GM19239 (cell line): Measurements from ENCODE around the gene LRCOL1.

Source experiments
- DNase-seq: peaks from one replicate; pipeline ENCODE4 v3.0.0; 2011; ENCODE audit warnings: low spot score; ENCODE audit not compliant: insufficient read length
- FAIRE-seq: peaks from 2 replicates; lab custom pipeline; 2011; peaks lifted over from hg19 to GRCh38; lab: Jason Lieb, UNC

LRCOL1 gene

GRCh38 chr12:132571051-132571450 is 39.3 kb downstream of the LRCOL1 start:
- DNase-seq (no peak), FAIRE-seq (no peak)

DNA sequence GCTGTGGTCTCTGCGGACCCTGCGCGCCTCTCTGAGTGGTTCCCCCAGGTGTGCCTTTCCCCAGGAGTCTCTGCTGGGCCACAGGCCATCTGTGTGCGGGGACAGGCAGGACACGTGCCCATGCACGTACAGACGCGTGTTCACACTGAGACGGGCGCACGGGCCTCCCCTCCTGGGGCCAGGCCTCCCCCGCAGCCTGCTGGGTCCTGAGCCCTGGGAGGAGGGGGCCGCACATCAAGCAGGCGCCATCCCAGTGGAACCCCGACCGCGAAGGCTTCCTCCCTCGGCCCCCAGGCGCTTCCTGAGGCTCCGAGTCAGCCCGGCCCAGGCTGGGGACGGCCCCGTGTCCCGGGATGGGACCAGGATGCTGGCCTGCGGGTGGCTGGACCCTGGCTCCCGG is 39.7 kb downstream of the LRCOL1 start:
- no peak for DNase-seq
- no peak for FAIRE-seq

- FAIRE-seq: no peak
- DNase-seq: no peak
These were observed 40.4 kb downstream of the LRCOL1 start for GRCh38 chr12:132569856-132570480.

DNA sequence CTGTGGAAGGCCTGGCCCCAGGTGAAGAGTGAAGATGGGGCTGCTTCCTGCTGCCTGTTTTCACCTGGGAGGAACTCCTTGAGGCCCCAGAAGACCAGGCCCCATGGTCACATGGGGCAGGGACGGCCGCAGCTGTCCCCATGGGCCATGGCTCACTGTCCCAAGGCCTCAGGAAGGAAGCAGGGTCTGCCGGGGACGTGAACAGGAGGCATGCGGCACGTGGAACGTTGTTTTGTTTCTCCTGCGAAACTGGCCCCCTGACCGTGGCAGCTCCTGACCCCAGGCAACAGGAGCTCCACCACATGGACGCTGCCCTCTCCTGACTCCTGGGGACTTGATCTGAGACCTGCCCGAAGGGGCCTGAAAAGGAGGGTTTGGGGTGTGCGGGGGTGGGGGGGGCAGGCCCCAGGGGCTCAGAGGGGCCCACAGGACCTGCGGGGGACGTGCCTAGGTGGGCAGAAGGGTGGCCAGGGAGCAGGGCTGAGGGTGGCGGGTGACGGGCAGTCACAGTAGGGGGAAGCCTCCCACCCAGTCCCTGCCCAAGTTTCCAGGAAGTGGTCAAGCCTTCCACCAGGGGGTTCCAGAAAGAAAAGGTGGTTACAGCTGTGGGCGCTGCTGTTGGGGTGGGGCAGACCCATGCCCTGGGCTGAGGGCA is 41.4 kb downstream of the LRCOL1 start:
- DNase-seq (no peak), FAIRE-seq (no peak)

GRCh38 chr12:132568301-132568700 is 42.1 kb downstream of the LRCOL1 start:
- FAIRE-seq (no peak), DNase-seq (no peak)

DNA sequence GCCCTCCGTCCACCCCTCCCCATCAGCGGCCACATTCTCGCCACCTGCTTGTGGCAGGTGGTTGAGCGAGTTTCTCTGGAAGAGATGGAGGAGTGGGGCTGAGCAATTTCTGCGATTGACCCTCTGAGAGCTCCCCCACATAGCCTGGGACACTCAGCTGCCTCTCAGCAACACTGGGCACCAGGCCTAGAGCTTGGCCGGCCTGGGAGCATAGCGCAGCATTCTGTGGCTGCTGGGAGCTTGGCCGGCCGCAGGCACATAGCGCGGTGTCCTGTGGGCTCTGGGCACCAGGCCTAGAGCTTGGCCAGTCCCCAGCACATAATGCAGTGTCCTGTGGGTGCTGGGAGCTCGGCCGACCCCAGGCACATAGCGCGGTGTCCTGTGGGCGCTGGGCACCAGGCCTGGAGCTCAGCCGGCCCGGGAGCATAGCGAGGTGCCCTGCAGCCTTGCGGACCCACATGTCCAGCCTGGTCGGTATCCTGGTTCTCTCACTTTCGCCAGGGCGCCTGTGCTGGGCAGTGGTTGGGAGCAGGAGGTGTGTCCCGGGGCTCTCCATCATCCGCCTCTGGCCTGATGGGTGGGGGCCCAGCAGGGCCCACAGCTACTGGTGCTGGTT is 43.8 kb downstream of the LRCOL1 start:
- DNase-seq: no peak
- no peak for FAIRE-seq

GRCh38 chr12:132565365-132565764 is 45.0 kb downstream of the LRCOL1 start:
- FAIRE-seq: no peak

DNA sequence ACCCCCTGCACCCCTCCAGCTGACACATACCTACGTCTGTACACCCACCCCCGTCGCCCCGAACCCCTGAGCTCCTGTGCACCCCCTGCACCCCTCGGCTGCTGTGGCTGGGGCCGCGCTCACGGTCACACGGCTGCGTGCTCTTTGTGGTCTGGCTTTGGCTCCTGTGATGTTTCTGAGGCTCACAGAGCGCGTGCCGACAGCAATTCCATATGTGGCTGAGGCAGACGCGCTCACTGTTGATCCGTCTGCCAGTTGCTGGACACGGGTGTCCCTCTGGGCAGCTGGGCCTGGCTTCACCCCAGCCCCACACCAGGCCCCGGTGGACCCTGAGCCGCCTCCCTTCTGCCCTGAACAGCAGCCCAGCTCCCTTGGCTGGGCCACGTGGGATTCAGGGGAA is 46.5 kb downstream of the LRCOL1 start:
- no peak for FAIRE-seq

More at GRCh38 chr12:132565365-132565764, 45.0 kb downstream of the LRCOL1 start:
- DNase-seq: no peak

DNA sequence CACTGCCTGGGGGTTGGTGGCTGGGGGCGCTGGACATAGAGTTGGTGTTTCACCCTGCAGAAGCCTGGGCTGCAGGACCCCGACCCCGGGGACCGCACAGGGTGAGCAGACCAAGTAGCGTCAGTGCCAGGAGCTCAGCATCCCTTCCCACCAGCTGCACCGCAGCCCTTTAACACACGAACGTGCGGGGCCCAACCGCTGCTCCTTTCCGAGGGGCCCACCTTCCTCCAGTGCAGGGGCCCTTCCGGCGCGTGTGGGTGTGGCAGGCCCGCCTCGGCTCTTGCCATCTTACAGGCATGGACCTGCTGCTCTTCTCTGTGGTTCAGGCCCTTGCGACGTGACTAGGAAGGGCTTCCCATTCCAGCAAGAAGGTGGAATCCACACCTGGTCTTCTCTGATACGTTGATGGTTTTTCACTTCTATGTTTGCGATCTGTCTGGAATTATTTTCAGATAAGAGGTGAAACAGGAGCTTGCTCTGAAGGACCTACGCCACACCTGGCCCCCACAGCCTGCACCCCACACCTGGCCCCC is 47.8 kb downstream of the LRCOL1 start:
- DNase-seq (no peak), FAIRE-seq (no peak)

More for the DNA sequence above, 46.5 kb downstream of the LRCOL1 start:
- DNase-seq: no peak

- DNase-seq (peak; percentile 72), FAIRE-seq (no peak)
These were observed 48.8 kb downstream of the LRCOL1 start for GRCh38 chr12:132561427-132562156.

- peak; percentile 97 for DNase-seq
- no peak for FAIRE-seq
These were observed 49.6 kb downstream of the LRCOL1 start for GRCh38 chr12:132560614-132561426.

DNA sequence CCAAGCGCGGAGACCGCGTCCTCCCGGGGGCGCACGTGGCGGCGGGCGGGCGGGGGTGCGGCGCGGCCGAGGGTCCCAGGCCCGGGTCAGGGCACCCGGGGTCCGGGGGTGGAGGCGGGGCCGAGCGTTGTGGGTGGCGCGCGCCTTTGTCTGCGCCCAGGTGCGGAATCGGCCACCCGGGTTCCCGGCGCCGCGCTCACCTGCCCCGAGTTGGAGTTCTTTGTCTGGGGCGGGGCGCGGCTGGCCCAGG is 50.1 kb downstream of the LRCOL1 start:
- DNase-seq: no peak
- FAIRE-seq: no peak

GRCh38 chr12:132559652-132560363 is 50.6 kb downstream of the LRCOL1 start:
- DNase-seq: peak; percentile 81
- FAIRE-seq: no peak

DNA sequence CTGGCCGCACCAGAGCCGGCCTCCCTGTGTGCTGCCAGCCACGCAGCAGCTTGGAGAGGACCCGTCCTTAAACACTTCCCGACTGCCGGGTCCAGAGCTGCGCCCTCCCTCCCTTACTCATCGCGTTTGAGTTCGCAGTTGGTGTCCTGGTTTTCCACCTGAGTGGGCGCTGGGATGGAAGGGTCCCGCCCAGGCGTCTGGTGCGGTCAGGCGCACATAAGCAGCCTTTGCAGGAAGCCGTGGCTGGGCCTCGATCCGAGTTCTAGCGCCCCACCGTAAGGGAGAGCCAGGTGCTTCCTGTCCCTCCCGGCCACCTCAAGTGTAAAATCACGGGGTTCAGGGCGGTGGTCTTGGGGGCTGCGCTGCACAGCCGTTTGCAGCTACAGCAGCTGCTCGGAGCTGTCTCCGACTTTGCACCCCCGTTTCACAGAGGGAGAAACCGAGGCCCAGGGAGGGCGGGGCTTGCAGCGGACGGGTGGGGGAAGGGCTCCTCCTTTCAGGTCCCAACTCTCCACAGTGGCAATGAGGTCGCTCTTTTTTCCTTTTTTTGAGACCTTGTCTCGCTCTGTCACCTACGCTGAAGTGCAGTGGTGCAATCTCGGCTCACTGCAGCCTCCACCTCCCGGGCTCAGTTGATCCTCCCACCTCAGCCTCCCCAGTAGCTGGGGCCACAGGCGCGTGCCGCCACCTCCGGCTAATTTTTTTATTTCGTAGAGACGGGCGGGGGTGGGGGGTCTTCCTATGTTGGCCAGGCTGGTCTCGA is 51.3 kb downstream of the LRCOL1 start:
- DNase-seq (peak; percentile 55), FAIRE-seq (no peak)

- FAIRE-seq (no peak), DNase-seq (no peak)
These were observed 52.1 kb downstream of the LRCOL1 start for GRCh38 chr12:132558042-132558856.

DNA sequence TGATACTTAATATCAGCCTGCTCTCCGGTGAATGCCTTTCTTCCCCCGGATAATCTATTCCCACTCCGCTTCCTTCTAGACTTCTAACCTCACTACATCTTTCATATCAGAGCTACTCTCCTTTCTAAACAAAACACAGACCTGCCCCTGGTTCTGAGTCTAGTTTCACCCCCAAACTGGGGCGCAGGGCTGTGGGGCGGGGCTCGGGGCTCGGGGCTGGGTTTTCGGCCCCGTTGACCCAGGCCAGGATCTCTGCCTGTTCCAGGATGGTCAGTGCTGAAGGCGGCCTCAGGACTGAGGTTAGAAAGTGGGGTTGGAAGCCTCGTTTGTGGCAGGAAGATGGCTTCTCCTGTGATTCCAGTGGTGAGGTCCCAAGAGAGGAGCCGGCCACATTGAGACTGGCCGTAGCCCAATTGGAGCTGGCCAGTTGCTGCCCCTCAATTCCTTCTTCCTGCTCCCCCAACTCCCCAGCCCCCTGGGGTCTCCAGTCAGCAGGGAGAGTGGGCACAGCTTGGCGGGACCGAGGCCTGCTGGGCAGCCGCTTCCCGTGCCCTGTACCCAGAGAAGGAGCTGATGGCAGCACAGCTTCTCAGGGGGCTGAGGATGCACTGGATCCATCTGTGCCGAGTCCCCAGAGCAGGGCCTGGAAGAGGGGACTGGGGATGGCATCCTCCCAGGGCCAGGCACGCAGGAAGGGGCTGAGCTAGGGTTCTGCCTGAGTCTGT is 52.9 kb downstream of the LRCOL1 start:
- FAIRE-seq: no peak
- DNase-seq: no peak

DNA sequence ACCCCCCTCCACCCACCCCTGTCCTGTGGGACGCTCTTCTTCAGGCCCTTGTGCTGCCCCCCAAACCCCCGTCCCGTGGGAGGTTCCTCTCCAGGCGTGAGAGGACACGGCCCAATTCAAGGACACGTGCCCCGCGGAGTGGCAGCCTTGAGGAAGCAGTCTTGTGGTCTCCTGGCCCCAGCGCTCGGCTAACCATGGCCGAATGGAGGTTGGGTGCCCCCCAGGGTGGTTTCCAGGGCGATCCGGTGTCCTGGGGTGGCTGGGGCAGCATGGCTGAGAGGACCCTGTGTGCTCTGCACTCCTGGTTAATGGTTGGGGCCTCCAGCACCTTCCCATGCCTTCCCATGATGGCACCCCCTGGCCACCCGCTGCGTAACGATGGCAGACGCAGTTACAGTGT is 53.6 kb downstream of the LRCOL1 start:
- DNase-seq (no peak), FAIRE-seq (no peak)
